Hepatic stellate cell (primary cell): Measurements from ENCODE around the gene KRT3.
"Not testable (repeated sequence)": the region's sequence is repeated elsewhere in the genome, so short reads cannot be mapped to it uniquely, and the experiment has no call there.

Source experiments
- DNase-seq: peaks from one replicate; pipeline ENCODE4 v3.0.0; 2011; ENCODE audit warnings: low spot score

The KRT3 gene

GRCh38 chr12:52781399-52782082 is 14.4 kb downstream of the KRT3 start:
- no peak for DNase-seq

DNA sequence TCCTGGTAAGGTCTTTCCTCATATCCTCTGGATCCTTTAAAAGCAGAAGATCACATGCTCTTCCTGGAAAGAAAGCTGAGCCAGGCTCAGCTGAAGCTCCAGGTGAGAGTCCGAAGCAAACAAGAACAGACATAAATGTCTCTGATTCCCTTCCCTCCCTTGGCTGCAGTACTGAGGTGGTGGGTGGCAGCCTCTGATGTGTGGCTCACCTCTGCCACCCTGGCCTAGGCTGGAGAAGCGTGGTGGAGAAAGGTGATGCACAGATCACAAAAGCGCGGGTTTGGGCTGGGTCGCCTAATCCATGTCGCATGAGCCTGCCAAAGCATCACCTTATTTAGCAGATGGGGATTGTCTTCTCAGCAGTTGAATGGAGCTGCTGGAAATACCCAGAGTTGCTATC is 16.0 kb downstream of the KRT3 start:
- no peak for DNase-seq

GRCh38 chr12:52778833-52779232 is 17.1 kb downstream of the KRT3 start:
- no peak for DNase-seq

- no peak for DNase-seq
Measured at GRCh38 chr12:52777566-52777965, 18.4 kb downstream of the KRT3 start.

- DNase-seq: no peak
Measured at GRCh38 chr12:52776913-52777395, 19.0 kb downstream of the KRT3 start, which contains the start of gene KRT76. TSS of gene KRT76 (minus strand) at chr12:52777345. CDS start at chr12:52777291, 54 bp downstream.

DNA sequence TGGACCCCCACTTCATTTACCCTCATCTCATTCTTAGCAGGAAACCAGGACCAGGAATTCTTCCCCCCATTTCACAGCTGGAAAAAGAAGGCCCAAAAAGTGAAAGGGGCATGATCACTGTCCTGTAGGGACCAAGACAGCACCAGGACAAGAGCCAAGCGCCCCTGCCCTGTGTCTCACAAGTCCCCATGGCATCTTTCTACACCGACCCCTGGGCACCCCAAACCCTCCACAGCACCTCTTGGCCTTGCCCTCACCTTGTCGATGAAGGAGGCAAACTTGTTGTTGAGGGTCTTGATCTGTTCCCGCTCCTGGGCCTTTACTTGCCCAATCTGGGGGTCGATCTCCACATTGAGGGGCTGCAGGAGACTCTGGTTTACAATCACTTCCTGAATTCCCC is 19.5 kb downstream of the KRT3 start:
- no peak for DNase-seq

- DNase-seq: no peak
Measured at GRCh38 chr12:52774629-52775250, 21.2 kb downstream of the KRT3 start.

DNA sequence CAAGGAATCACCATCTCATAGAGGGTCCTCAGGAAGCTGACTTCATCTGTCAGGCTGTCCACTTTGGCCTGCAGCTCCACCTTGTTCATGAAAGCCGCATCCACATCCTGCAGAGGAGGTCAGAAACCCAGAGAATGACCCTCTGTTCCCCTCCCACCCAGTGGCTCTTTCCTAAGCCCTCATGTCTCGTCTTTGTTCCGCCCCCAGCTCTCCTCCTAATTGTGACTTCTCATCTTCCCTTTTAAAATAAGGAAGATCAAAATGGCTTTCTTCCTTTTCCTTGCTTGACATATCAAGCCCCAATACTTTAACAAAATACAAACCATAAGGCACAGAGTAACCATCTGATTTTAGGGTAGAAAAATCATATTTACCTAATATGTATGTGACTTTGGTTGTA is 23.1 kb downstream of the KRT3 start:
- no peak for DNase-seq

- no peak for DNase-seq
Measured at GRCh38 chr12:52772188-52772587, 23.7 kb downstream of the KRT3 start.

DNA sequence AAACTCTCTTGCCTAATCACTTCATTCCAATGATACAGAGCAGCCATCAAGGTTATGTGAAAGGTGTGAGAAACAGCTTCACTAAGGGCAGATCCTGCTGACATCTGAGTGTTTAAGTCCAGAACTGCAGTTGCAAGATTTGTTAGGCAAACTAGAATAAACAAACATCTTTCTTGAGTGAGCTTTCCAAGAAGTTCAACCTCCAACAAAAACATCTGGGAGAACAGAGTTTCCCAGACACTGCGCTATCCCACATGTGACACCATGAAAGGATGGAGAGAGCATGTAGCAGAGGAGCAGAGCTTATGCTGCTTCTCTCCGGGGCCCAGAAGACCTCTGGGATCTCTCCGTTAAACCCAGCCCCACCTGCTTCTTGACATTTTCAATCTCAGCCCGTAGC is 24.4 kb downstream of the KRT3 start:
- DNase-seq: no peak

DNA sequence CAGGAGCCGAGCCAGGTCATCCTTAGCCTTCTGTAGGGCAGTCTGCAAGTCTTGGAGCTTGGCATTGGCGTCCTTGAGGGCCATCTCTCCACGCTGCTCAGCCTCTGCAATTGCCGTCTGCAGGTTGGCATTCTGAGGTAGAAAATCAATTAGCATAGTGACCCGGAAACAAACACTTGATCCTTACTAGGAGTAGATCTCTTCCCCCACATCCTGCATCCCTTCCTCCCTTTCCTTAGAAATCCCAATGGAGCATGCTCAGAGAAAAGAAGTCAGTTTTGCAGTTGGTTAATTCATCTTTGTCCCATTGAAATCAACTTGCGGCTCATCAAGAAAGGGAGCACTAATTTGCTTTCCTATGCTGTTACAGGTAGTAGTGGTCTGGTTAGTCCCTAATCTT is 24.8 kb downstream of the KRT3 start:
- DNase-seq: no peak

- DNase-seq: no peak
Measured at GRCh38 chr12:52769946-52770345, 26.0 kb downstream of the KRT3 start.

GRCh38 chr12:52769354-52769753 is 26.6 kb downstream of the KRT3 start:
- no peak for DNase-seq

GRCh38 chr12:52768479-52769200 is 27.3 kb downstream of the KRT3 start:
- no peak for DNase-seq

GRCh38 chr12:52767427-52767826 is 28.5 kb downstream of the KRT3 start:
- no peak for DNase-seq

DNA sequence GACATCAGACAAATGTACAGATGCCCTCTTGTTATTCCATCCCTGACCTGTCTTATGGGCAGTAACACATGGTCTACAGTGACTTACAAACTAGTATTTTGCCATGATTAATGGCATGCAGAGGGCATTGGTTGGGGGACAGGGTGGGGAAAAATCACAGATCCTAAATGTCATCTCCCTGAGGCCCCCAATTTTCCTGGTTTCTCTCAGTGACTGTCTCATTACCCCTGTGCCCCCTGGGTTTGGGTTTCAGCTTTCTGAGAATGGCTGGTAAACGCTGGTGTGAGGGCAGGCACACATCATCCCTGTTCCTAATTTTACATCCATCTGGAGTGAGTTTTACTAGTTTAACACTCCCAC is 28.9 kb downstream of the KRT3 start:
- DNase-seq: no peak

DNA sequence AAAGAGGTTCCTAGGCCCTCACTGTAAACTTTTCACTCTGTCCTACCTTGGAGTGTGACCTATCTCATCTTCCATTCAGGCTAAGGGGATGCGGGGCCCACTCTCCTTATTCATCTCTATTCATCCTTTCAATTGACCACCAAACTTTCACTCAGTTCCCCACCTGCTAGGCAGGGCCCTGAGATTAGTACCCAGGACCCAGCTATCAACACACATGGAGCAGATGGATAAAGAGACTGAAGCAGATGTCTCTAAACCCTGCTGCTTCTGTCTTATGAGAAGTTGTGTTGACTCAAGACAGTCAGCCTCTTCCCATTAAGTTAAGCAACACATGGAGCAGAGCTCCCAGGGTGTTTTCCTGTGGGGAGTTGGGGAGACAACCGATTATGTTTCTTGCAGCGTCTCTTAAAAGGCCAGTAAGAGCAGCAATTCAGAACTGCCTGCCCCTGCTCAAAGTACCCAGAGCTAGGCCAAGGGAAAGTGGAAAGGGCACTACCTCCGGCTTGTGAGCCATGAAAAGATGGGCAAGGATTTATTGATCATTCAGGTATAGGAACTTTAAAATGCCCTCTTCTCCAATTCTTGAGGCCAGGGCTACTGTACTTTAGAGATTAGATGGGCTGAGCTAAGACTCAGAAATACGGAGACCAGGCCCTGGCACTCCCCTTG is 29.4 kb downstream of the KRT3 start:
- DNase-seq: no peak

- no peak for DNase-seq
Measured at GRCh38 chr12:52765702-52766101, 30.2 kb downstream of the KRT3 start.

GRCh38 chr12:52763991-52764390 is 31.9 kb downstream of the KRT3 start:
- DNase-seq: no peak

- DNase-seq: no peak
Measured at GRCh38 chr12:52763036-52763659, 32.8 kb downstream of the KRT3 start.

GRCh38 chr12:52761802-52762201 is 34.1 kb downstream of the KRT3 start:
- no peak for DNase-seq

DNA sequence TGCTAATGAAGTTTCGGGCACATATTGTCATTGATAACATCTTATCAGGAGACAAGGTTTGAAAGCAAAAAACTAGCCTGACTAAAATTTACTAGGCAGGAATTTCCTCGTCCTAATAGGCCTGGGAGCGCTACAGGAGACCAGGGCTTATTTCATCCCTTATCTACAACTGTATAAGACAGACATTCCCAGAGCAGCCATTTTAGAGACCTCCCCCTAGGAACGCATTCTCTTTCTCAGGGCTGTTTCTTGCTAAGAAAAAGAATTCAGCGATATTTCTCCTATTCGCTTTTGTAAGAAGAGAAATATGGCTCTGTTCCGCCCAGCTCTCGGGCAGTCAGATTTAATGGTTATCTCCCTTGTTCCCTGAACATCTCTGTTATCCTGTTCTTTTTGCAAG is 34.7 kb downstream of the KRT3 start:
- not testable (repeated sequence) for DNase-seq
